ENCODE data around the gene IL12B.

IL12B gene

GRCh38 chr5:159316519-159317383 lies 13.5 kb downstream of the IL12B start:
- no peaks in the 10 kb centered on the region for H3K9me3 Mint-ChIP-seq
- H3K4me1 Mint-ChIP-seq = no peaks in the 10 kb centered on the region
- DNase-seq = peak; percentile 26
- no peak overlapping the region for H3K27ac Mint-ChIP-seq
- peak; percentile 59 for TF ChIP-seq CTCF (IDR thresholded peaks at IDR 0.05)
- H3K27me3 Mint-ChIP-seq (ENCODE audit: low read depth, poor library complexity) = peaks cover 19% of the 10 kb centered on the region
- no peaks in the 10 kb centered on the region for H3K36me3 Mint-ChIP-seq (ENCODE audit: low read depth)
- no peak overlapping the region for H3K4me3 Mint-ChIP-seq

- no peaks in the 10 kb centered on the region for H3K9me3 Mint-ChIP-seq
- no peak for DNase-seq
- no peak overlapping the region for H3K27ac Mint-ChIP-seq
- no peaks in the 10 kb centered on the region for H3K36me3 Mint-ChIP-seq (ENCODE audit: low read depth)
- peaks cover 5% of the 10 kb centered on the region for H3K4me1 Mint-ChIP-seq
- no peak for TF ChIP-seq CTCF (IDR thresholded peaks at IDR 0.05)
- H3K4me3 Mint-ChIP-seq = no peak overlapping the region
- peaks cover 50% of the 10 kb centered on the region for H3K27me3 Mint-ChIP-seq (ENCODE audit: low read depth, poor library complexity)
Observed at GRCh38 chr5:159313197-159313596, 17.1 kb downstream of the IL12B start.

GRCh38 chr5:159311063-159311462 lies 19.2 kb downstream of the IL12B start:
- H3K27ac Mint-ChIP-seq = no peak overlapping the region
- peak overlapping the region; percentile 72 for H3K4me3 Mint-ChIP-seq
- H3K27me3 Mint-ChIP-seq (ENCODE audit: low read depth, poor library complexity) = peaks cover 63% of the 10 kb centered on the region
- no peaks in the 10 kb centered on the region for H3K36me3 Mint-ChIP-seq (ENCODE audit: low read depth)
- no peak for TF ChIP-seq CTCF (IDR thresholded peaks at IDR 0.05)
- peaks cover 5% of the 10 kb centered on the region for H3K4me1 Mint-ChIP-seq
- no peak for DNase-seq
- no peaks in the 10 kb centered on the region for H3K9me3 Mint-ChIP-seq

GRCh38 chr5:159310511-159310910 lies 19.8 kb downstream of the IL12B start:
- peaks cover 5% of the 10 kb centered on the region for H3K4me1 Mint-ChIP-seq
- H3K36me3 Mint-ChIP-seq (ENCODE audit: low read depth) = no peaks in the 10 kb centered on the region
- H3K9me3 Mint-ChIP-seq = no peaks in the 10 kb centered on the region
- peak; percentile 66 for DNase-seq
- peaks cover 68% of the 10 kb centered on the region for H3K27me3 Mint-ChIP-seq (ENCODE audit: low read depth, poor library complexity)
- H3K27ac Mint-ChIP-seq = no peak overlapping the region
- no peak for TF ChIP-seq CTCF (IDR thresholded peaks at IDR 0.05)
- H3K4me3 Mint-ChIP-seq = peak overlapping the region; percentile 72

- Mint-ChIP-seq H3K9me3 (no peaks in the 10 kb centered on the region), H3K27me3 (ENCODE audit: low read depth, poor library complexity) (peaks cover 70% of the 10 kb centered on the region), H3K27ac (no peak overlapping the region), H3K4me1 (peaks cover 5% of the 10 kb centered on the region), H3K4me3 (no peak overlapping the region), H3K36me3 (ENCODE audit: low read depth) (no peaks in the 10 kb centered on the region)
- DNase-seq = no peak
- TF ChIP-seq CTCF (IDR thresholded peaks at IDR 0.05) = no peak
Observed at GRCh38 chr5:159309689-159310433, 20.4 kb downstream of the IL12B start.

Data from nephron progenitor cell (in vitro differentiated cells).